HG03558 (cell line): Measurements from ENCODE around the gene PEX5L.

Experiments used
- ATAC-seq: cut with Tn5 transposase; IDR thresholded peaks from one replicate; pipeline ENCODE4 v1.9.1; 2021; ENCODE audit warnings: moderate number of reproducible peaks; ENCODE audit not compliant: unreplicated experiment; ENCODE audit errors: extremely low read depth

PEX5L gene

DNA sequence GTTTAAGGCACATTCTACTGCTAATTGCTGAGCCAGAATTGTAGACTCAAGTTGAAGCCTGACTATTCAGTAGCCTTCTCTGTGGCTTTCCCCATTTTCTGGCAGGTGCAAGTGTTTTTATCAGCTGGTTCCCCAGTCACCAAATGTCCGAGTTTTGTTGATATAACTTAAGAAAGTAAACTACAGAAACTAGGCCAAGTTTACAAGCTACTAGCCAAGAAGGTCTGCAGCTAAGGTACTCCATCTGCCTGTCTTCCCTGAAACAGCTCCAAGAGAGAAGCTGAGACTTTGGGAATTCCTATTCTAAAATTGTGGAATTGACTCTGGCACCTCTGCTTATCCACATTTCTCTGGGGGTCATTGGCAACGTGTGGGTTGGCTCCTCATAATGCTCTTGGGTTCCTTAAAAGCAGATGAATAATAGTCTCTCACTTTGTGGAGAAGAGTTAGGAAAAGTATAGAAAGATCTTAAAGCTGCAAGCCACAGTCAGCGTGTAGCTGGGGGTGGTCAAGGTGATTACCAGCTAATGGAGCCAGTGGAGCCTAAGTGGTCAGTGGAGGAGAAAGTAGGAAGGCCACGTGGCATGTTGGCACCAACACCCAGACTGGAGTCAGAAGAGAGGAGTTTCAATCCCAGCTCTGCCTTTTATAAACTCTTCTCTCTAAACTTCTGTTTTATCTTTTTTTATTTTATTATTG, 128.8 kb downstream of the PEX5L start:
- no peak for ATAC-seq

DNA sequence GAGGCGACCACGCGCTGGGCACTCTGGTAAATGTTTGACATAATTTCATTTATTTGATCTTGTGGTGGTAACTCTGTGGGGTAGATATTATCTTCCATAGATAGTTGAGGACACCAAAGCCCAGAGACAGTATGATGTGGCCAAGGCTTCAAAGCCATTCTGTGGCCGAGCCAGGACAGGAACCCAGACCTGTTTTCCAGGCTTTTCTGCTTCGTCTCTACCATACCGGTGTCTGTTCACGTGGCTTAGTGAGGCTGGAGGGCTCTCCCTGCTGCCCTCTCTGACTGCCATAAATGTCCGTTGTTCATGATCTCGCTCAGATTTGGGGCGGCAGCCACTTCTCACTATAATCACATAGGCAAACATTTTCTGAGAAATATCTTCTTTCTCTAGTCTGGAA, 134.7 kb downstream of the PEX5L start:
- no peak for ATAC-seq

DNA sequence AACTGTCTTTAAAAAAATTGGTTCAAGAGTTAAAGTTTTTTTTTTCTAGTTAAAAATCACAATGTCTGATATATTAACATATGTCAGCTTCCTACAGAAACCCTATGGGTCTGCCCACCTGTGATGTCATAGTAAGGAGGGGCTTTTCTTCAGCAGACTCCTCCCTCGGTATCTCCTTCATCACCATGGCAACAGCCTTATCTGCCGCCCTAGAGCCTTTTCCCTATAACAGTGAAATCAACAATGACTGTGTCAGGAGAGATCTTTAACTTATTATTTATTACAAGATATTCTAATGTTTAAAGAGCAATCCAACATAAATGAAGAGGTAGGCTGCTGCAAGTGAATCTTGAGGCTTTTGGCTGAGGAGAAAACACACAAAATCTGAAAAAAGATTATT, 138.7 kb downstream of the PEX5L start:
- peak; percentile 94 for ATAC-seq

DNA sequence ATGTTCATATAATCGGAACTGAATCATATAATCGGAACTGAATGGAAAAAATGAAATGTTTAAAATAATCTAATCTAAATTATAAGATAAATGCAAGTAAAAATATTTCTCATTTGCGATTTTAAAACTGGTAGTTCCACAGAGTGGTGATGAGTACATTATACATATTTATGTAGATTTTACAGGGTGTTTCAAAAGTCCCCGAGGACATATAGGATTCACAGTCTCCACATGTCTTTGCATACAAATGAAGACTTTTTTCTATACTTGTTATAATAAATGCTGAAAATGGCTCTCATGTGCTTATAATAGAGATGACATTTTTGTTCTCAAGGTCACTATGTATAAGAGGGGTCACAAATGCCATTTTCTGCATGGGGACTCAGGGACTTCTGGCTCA, 139.5 kb downstream of the PEX5L start:
- ATAC-seq, result no peak

- ATAC-seq, result no peak
Observed at GRCh38 chr3:179896507-179896906, 140.2 kb downstream of the PEX5L start.

- ATAC-seq, result no peak
Observed at GRCh38 chr3:179895330-179895729, 141.4 kb downstream of the PEX5L start.

- no peak for ATAC-seq
Observed at GRCh38 chr3:179887295-179887943, 149.3 kb downstream of the PEX5L start.

- ATAC-seq, result no peak
Observed at GRCh38 chr3:179885950-179886349, 150.8 kb downstream of the PEX5L start.

GRCh38 chr3:179884136-179884535, 152.6 kb downstream of the PEX5L start:
- ATAC-seq, result no peak

- ATAC-seq, result peak; percentile 58
Observed at GRCh38 chr3:179882292-179882691, 154.4 kb downstream of the PEX5L start.

GRCh38 chr3:179881791-179882190, 154.9 kb downstream of the PEX5L start:
- no peak for ATAC-seq

- ATAC-seq, result no peak
Observed at GRCh38 chr3:179880868-179881267, 155.9 kb downstream of the PEX5L start.

- ATAC-seq, result no peak
Observed at GRCh38 chr3:179876440-179876839, 160.3 kb downstream of the PEX5L start.

DNA sequence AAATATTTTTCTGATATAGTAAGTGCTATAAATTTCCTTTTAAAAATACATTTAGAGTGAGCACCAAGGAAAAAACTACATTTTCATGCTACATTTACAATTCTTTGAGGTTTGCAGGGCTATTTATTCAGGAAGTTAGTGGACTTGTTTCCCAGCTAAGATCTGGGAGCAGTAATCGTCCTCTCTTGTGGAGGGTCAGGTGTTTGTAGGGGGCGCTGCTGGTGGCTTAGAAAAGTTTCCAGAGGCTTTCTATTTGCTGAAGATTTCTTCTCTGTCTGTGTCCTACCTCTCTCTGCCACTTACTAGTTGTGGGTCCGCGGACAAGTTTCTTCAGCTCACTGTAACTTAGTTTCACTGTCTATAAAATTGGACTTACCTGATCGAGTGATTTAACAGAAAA, 163.9 kb downstream of the PEX5L start:
- no peak for ATAC-seq

GRCh38 chr3:179871782-179872181, 165.0 kb downstream of the PEX5L start:
- ATAC-seq, result no peak

GRCh38 chr3:179868715-179869114, 168.0 kb downstream of the PEX5L start:
- ATAC-seq, result no peak

- ATAC-seq, result no peak
Observed at GRCh38 chr3:179867961-179868360, 168.8 kb downstream of the PEX5L start.

DNA sequence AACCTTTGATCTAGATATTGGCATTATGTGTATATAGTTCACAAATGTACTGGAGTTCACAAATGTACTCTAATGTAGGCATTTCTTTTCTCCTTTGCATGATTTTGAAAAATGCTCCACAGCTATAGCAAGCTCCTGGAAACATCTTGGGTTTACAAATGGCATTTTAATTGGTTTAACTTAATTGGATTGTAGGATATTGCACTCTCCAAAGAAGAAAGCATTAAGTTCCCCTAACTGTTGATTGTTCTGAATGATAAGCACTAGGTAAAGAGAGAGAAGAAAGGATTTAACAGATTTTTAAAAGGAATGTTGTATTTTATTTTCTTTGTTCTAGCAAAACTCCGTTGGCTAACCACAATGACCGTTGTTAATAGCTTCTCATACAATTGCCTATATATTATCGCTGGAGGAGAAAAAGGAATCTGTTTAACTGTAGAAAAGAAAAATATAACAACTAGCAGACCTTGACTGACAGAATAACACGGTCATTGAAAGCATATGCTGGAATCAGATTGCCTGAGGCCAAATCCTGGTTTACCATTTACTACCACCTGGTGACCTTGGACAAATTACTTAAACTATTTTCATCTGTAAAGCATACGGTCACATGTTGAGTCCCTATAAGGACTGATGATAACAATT, 170.8 kb downstream of the PEX5L start:
- ATAC-seq, result no peak

- no peak for ATAC-seq
Observed at GRCh38 chr3:179861953-179862352, 174.8 kb downstream of the PEX5L start.

GRCh38 chr3:179861292-179861691, 175.4 kb downstream of the PEX5L start:
- no peak for ATAC-seq

- no peak for ATAC-seq
Observed at GRCh38 chr3:179860275-179861107, 176.2 kb downstream of the PEX5L start.
